GM19240 (cell line): ENCODE measurements around the gene GAS2L2.

Experiments used
- DNase-seq: peaks from one replicate; pipeline ENCODE4 v3.0.0; 2011; ENCODE audit warnings: low spot score; ENCODE audit not compliant: insufficient read length

Gene GAS2L2

DNA sequence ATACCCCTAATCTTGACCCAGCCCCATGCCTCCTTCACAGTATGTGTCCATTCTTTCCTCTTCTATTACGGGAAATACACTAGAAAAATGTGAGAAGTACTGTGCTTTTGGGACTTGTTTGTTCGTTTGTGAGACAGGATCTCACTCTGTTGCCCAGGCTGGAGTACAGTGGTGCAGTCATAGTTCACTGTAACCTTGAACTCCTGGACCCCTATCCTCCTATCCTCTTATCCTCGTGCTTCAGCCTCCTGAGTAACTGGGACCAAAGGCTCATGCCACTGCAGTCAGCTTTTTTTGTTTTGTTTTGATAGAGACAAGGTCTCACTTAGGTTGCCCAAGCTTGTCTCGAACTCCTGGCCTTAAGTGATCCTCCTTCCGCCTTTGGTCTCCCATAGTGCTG is 51.5 kb downstream of the GAS2L2 start:
- DNase-seq: no peak

DNA sequence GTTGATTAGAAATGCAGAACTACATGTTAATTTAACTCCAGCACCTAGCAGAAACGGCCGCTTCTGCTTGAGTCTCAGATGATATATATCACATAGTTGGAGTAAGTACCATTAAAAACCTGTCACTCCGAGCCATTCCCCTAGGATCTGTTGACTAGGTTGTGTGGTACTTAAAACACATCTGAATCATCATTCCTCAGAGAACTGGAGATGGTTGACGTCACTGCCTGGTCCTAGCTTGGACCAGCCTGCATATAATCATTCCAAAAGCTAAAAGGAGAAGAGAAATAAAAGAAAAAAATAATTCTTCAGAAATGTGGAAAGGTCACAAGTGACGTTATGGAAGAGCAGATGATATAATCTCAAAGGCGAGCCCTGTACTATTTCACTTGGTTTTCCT is 52.9 kb downstream of the GAS2L2 start:
- no peak for DNase-seq

DNA sequence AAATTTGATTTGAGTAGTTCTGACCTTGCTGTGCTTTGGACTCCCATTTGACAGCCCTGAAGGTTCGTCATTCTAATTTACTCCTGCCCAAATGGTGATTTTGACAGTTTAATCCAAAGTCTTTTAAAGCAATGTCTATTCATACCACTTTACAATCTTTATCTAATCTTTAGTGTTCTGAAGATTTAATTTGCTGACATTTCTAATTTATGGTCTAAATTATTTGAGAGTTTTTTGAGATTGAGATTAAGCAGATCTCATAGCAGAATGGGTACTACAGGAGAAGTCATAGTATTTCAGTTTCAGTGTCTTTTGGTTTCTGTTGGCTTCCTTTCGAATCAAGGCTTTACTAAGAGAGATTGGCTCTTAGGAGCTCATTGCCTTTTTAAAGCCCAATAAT is 54.2 kb downstream of the GAS2L2 start:
- DNase-seq: no peak

DNA sequence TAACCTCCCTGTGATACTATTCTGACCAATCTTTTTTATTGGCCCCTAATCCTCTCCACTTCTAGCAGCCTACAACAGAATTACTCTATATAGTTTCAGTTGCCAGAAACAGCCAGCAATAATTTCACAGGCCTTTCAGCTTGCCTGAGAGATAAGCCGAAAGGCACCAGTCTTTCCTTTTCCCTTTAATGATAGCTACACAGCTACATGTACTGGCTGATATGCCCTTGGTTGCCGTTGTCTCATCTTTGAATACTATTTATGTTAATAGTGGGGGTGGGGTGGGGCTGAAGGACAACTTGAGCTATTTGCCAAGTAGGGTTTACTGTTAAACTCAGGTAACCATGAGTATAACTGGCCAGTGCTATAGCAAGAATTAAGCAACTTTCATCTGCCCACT is 57.4 kb downstream of the GAS2L2 start:
- no peak for DNase-seq

DNA sequence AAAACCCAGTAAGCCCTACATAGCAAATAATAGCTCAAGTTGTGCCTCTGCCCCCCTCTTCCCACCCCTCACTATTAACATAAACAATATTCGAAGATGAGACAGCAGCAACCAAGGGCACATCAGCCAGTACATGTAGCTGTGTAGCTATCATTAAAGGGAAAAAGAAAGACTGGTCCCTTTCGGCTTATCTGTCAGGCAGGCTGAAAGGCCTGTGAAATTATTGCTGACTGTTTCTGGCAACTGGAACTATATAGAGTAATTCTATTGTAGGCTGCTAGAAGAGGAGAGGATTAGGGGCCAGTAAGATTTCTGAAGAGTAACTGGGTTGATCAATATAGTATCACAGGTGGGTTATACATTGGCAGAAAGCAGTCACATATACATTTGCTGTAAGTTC is 58.1 kb downstream of the GAS2L2 start:
- DNase-seq: no peak
